IPS DF 19.7 (cell line): Measurements from ENCODE around the gene TNC.
A peak's percentile ranks its signal among the peaks of the same experiment; 100 is the strongest.

Source experiments
- DNase-seq: peaks from one replicate; pipeline ENCODE4 v3.0.0-alpha.2; 2013; ENCODE audit warnings: low read depth, low spot score

The TNC gene

DNA sequence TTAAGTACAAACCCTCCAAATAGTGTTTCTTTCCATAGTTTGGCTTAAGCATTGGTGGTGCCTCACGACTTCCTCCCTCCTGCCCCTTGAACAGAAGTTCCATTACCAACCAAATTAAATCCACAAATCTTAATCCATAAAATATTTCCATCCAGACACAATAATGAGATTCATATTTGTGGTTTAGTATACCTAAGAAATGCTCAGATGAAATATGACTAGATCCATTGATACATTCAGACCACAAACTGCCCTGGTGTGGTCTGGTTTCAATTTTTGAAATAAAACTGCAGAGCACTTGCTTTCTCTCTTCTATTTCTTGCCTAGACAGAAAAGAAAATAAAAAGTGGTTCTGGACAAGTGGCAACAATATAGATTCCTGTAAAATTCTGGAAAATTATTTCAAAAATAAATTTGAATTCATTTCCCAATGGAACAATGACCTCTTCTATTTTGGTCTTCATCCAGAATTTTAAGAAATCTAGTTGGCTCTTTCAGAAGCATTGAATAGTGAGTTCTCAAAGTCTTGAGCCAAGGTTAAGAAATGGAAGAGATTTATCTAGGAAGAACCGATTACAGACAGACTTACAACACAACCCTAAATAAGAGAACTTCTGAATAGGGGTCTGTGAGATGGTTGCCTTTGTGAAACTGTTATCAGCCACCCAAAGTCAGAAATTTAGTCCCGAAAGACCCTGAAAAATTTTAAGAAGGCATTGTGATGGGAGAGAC is 14.0 kb downstream of the TNC start:
- no peak for DNase-seq

DNA sequence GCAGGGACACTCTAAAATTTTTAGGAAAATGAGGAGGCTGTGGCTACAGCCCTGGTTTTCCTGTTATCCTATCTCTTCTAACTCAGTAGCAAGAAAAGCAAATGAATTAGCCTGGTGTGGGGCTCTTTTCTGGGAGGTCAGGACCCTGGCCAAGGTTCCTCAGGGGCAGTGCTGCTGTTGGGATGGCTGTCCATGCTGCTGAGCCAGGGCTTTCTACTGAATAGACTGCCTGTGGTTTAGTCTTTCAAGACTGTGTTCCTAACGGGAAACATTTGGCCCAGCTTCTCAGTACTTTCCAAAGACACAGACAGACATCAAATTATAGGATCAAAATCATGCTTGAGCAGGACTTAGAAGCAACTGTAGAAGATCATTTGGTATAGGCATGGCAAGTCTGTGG is 18.1 kb downstream of the TNC start:
- no peak for DNase-seq

DNA sequence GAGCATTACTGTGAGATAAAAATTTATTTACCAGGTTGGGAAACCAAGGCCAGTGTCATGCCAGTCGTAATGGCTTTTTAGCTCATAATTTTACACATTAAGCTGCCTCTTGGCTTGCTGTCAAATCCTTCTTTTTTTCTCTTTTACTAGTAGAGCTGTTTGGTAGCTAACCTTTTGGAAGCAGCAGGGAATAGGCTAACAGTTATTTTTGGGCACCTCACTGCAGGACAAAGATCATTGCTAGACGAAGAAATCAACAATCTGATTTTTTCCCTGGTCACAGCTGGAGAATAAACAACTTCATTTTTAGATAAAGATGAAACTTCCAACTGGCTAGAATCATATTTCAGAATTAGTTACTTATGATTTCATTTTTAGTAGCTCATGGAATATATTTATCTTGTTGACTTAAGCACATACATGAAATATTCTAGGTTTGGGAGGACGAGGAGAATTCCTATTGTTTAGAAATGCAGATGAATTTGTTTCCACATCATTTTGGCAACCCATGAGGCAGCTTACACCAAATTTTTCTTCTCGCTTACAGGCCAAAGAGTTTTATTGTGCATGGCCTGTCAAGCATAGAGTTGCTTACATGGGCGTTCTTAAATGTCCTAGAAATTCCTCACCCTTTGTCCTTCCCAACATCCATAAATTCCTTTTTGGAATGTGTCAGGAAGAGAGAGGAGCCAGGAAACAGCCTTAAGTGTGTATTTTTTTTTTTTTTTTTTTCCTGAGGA is 19.6 kb downstream of the TNC start:
- no peak for DNase-seq

DNA sequence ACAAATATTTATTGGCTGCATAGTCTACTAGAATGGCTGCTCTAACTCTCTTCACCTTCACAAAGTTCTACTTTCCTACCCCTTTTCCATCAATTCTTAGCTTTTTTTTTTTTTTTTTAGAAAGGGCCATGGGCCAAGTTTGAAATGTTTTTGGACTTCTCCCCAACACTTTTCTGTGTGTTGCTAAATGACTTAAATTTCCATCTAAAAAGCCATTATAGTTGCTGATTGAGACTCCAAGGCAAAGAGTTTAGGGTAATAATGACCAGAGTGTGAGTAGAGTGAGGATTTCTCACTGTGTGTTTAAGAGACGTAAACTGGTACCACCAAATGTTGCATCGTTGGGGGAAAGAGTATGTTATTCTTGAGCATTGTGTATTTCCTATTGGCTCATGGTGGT is 24.4 kb downstream of the TNC start:
- no peak for DNase-seq

DNA sequence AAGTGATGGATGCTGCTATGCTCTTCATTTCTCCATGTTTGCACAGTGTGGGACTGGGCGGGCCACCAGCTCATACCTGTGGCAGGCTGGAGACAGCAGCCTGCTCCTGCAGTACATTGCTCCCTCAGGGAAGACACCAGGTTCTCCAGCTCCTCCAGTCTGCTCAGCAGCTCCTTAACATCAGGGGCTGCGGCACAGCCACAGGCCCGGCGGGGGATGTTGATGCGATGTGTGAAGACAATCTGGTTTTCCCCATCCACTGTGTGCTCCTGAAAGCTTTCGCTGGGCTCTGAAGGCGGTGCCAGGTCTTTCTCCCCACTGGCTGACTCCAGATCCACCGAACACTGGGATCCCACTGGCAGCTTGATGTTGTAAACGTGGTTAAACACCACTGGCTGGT is 27.5 kb downstream of the TNC start:
- no peak for DNase-seq

GRCh38 chr9:115088860-115089259 is 29.1 kb downstream of the TNC start:
- no peak for DNase-seq

- DNase-seq, result no peak
Measured at GRCh38 chr9:115086886-115087285, 31.1 kb downstream of the TNC start.

DNA sequence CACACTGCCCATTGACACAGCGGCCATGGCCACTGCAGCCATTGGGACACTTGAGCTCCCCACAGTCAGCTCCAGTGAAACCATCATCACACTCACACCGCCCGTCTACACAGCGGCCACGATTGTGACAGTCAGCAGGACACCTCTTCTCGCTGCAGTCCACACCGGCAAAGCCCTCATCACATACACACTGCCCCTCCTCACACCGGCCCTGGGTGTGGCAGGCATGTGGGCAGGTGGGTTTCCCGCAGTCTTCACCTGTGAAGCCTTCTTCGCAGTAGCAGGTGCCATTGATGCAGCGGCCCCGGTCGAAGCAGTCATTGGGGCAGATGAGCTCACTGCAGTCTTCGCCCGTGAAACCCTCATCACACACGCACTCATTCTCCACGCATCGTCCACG is 31.5 kb downstream of the TNC start:
- no peak for DNase-seq

DNA sequence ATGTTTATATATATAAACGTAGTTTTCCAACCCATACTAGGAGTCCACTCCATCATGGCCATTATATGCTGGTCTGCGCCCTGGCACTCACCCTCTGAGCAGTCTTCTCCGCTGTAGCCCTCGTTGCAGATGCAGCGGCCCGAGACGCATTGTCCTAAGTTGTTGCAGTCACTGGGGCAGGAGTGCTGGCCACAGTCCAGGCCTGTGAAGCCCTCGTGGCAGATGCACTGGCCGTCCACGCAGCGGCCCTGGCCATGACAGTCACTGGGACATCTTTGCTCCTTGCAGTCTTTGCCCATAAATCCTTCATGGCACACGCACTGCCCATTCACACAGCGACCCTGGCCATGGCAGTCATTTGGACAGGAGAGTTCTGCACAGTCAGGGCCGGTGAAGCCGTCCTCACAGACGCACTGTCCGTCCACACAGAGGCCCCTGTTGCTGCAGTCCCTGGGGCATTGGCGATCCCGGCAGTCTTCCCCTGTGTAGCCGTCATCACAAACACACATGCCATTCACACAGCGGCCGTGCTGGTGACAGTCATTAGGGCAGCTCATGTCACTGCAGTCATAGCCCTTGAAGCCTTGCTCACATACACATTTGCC is 32.1 kb downstream of the TNC start:
- DNase-seq, result no peak

DNA sequence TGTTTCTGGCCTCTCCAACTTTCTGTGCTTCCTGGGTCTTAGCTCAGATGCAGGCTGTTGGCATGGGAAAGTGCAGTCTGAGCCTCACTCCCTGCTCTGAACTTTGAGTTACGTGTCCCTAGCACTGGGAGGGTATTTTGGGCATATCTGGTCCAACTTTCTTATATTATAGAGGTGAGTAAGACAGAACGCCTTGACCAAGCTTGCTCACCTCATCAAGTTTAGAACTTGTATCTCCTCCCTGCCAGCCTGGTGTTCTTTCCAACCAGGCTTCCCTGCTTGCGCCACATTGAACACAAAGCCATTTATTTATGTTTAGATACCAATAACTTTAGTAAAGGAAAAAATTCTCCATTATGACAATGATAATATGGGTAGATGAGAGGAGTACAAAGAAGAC is 33.2 kb downstream of the TNC start:
- no peak for DNase-seq

DNA sequence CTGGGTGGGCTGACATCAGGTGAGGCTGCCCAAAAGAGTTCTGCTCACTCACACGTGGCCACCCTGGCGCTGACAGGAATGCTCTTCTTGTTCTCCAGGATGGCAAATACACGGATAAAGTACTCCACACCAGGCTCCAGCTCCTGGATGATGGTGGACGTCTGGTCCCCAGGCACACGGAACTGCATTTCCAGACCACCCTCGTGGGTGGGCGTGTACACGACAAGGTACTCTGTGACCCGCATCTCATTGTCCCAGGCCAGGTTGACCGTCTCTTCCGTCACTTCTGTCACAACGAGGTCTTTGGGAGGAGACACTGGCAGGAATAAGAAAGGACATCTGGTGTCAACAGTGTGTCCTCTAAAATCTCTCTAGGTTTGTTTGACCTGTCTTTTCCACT is 33.8 kb downstream of the TNC start:
- no peak for DNase-seq

DNA sequence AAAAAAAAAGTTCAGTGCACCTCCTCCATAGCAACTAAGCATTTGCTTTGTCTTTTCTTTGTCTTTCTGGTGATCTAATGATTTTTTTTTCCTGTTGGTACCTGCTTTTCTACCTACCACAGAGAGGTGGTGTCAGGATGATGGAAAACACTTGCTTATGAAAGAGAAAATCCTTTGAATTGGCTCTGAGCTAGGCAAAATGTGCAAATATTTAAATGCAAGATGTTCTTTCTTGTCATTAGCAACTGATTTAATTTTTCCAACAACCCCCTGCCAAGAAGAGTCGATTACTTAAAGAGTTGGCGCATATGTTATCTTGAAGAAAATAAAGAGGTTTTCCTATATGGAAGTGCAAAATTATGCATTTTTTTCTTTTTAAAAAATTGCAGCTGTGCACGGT is 37.7 kb downstream of the TNC start:
- no peak for DNase-seq

- no peak for DNase-seq
Measured at GRCh38 chr9:115079156-115079555, 38.8 kb downstream of the TNC start.

- DNase-seq, result no peak
Measured at GRCh38 chr9:115073456-115073855, 44.5 kb downstream of the TNC start.

GRCh38 chr9:115071176-115071575 is 46.8 kb downstream of the TNC start:
- DNase-seq, result no peak

DNA sequence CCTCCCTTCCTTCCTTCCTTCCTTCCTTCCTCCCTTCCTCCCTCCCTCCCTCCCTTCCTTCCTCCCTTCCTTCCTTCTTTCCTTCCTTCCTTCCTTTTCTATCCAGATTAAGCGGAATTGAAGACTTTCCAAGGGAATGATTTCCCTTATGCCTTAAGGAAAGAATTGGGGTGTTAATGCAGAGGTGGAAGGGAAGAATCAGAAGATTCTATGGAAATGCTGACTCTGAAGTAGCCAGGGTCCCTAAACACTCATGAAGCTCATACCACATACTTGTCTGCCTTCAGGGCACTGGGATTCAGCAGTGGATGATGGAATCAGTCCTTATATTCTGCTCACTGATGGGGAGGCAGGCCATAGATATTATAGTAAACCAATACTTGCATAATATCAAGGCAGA is 48.2 kb downstream of the TNC start:
- no peak for DNase-seq

- DNase-seq, result no peak
Measured at GRCh38 chr9:115069302-115069701, 48.7 kb downstream of the TNC start.

GRCh38 chr9:115068031-115068430 is 49.9 kb downstream of the TNC start:
- DNase-seq, result no peak

DNA sequence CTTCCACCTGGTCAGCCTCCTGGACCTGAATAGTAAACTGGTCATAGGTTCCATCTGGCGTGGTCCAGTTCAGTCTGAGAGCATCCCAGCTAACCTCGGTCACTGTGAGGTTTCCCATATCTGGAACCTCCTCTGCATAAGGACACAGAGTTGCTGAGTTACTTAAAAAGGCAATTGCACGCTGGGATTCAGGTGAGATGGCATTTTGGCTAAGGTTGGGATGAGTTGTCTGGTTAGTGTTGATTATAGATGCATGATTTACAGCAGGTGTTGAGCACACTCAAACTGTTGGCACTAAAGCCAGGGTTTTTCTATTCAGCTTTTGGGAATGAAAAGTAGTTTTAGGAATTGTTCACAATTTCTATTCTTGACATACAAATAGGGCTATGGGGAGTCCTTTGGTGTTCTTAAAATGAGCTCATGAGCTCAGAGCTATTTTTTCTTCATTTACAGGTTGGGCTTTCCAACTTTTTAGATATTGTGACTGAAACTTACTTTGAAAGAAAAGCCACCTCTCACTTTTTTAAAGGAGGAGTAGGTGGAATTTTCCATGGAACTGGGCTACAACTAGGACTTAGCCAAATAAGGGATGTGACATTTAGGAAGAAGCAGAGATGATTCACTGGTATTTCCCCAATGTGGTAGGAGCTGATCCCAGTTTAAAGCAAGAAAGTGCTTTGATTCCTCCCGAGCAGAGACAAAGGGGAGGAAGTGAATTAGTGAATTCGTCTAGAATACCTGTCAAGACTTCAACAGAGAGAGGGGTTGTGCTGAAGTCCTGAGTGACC is 54.7 kb downstream of the TNC start:
- peak; percentile 17 for DNase-seq

DNA sequence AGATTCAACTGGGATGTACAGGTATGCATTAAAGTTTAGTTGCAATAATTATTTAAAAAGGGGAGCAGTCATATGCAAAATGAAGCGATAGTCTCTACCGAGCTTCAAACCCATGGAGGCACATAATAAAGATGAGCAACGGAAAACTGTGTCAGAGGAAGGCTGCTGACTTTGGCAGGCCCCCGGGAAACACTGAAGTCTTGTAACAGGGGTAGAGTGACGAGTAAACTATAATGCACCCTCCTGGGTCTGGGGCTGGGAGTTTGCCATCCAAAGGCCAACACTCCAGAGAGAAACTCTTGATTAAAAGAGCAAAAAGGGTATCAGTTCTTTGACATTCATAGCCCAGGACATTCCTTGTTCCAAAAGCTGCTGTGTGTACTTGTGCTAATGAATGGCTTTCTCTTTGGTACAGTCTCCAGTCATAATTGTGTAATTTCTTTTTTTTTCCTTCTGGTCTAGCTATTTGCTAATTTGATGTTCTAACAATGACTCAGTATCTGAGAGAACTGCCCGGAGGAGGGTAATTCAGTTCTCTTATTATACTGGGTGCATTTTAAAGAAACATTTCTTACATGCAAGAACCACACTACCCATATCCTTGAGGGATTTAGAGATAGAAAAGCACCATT is 59.2 kb downstream of the TNC start:
- no peak for DNase-seq

DNA sequence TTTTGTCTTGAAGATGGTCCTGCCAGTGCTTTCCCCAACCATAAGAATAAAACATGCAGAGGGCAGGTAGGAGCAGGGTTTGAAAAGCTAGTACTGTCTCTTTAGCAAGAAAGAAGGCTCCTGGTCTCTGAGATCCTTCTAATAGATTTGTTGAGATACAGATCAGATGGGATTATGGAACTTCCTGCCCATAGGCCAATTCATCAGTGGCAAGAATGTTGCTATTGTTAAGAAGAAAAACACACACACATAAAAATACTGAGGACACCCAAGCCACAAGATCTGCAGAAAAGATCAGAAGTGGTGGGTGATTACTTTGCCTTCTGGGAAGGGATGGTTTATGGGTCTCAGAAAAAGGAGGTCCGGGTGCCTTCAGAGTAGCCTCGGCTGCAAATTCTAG is 59.8 kb downstream of the TNC start:
- DNase-seq, result no peak

DNA sequence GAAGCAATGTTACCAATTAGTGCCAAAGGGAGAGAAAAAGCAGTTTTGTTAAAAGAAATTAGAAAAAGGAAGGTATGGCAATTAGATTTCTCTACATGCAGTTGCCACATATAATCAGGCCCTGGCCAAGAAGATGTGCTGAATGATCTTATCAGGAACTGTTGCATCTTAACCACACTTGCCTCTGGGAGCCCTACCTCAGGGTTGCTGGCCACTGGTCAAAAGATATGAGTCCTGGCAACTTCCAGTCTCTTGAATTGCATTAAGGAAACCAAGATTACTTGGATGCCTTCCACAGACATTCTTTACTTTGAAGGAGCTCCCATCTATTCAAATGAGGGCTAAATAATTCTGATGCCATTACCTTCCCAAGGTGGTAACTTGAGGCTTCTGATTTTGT is 60.4 kb downstream of the TNC start:
- DNase-seq, result no peak
